ENCODE results near the gene ST3GAL4. TPM values are rescaled to one million over a fixed set of nuclear protein-coding genes. Genes with fewer than 3 reads are reported as not detected.
A peak's percentile ranks its signal among the peaks of the same experiment; 100 is the strongest.

Gene ST3GAL4
- total RNA-seq, 1 donor from 2014 or later, result 39.2 TPM

- ATAC-seq (no peak), DNase-seq (no peak)
- Histone ChIP-seq H3K36me3 (peaks cover 7% of the 10 kb centered on the region), H3K27me3 (no peaks in the 10 kb centered on the region), H3K27ac (peak overlapping the region; percentile 47), H3K9me3 (no peaks in the 10 kb centered on the region), H3K4me3 (no peak overlapping the region), H3K4me1 (peaks cover 8% of the 10 kb centered on the region)
- TF ChIP-seq CTCF (IDR thresholded peaks at IDR 0.05), result no peak
- intact Hi-C loops (cut with DNase I), result loop anchor here (5.0 kb wide), 2 partner anchors 126 to 171 kb away; no protein-coding TSS in a partner anchor
Measured at GRCh38 chr11:126310992-126311310, 44.5 kb upstream of the ST3GAL4 start.

- H3K9me3 ChIP-seq, result no peaks in the 10 kb centered on the region
- no peak for DNase-seq
- H3K36me3 ChIP-seq, result peaks cover 7% of the 10 kb centered on the region
- TF ChIP-seq CTCF (IDR thresholded peaks at IDR 0.05), result no peak
- H3K4me1 ChIP-seq, result peaks cover 8% of the 10 kb centered on the region
- H3K27ac ChIP-seq, result no peak overlapping the region
- H3K4me3 ChIP-seq, result no peak overlapping the region
- ATAC-seq, result peak; percentile 70
- H3K27me3 ChIP-seq, result no peaks in the 10 kb centered on the region
- intact Hi-C loops (cut with DNase I), result loop anchor here (5.0 kb wide), 2 partner anchors 126 to 171 kb away; no protein-coding TSS in a partner anchor
Measured at GRCh38 chr11:126311401-126312291, 43.8 kb upstream of the ST3GAL4 start.

- H3K4me3 ChIP-seq, result no peak overlapping the region
- H3K36me3 ChIP-seq, result peaks cover 7% of the 10 kb centered on the region
- no peak overlapping the region for H3K27ac ChIP-seq
- H3K27me3 ChIP-seq, result no peaks in the 10 kb centered on the region
- TF ChIP-seq CTCF (IDR thresholded peaks at IDR 0.05), result no peak
- intact Hi-C loops (cut with DNase I), result loop anchor here (5.0 kb wide), 2 partner anchors 124 to 169 kb away; no protein-coding TSS in a partner anchor
- no peaks in the 10 kb centered on the region for H3K9me3 ChIP-seq
- ATAC-seq, result no peak
- peaks cover 16% of the 10 kb centered on the region for H3K4me1 ChIP-seq
- DNase-seq, result no peak
Measured at GRCh38 chr11:126312961-126313360, 42.5 kb upstream of the ST3GAL4 start.

- no peaks in the 10 kb centered on the region for H3K27me3 ChIP-seq
- intact Hi-C loops (cut with DNase I), result loop anchor here (5.0 kb wide), 2 partner anchors 123 to 168 kb away; no protein-coding TSS in a partner anchor
- H3K4me3 ChIP-seq, result no peak overlapping the region
- no peak overlapping the region for H3K27ac ChIP-seq
- ATAC-seq, result no peak
- no peak for DNase-seq
- no peaks in the 10 kb centered on the region for H3K36me3 ChIP-seq
- no peak for TF ChIP-seq CTCF (IDR thresholded peaks at IDR 0.05)
- no peaks in the 10 kb centered on the region for H3K9me3 ChIP-seq
- peaks cover 24% of the 10 kb centered on the region for H3K4me1 ChIP-seq
Measured at GRCh38 chr11:126313826-126314225, 41.7 kb upstream of the ST3GAL4 start.

- H3K36me3 ChIP-seq, result no peaks in the 10 kb centered on the region
- peak overlapping the region; percentile 80 for H3K27ac ChIP-seq
- TF ChIP-seq CTCF (IDR thresholded peaks at IDR 0.05), result no peak
- H3K9me3 ChIP-seq, result no peaks in the 10 kb centered on the region
- ATAC-seq, result no peak
- peaks cover 27% of the 10 kb centered on the region for H3K4me1 ChIP-seq
- intact Hi-C loops (cut with DNase I), result no loop called here
- H3K27me3 ChIP-seq, result no peaks in the 10 kb centered on the region
- no peak overlapping the region for H3K4me3 ChIP-seq
- no peak for DNase-seq
Measured at GRCh38 chr11:126317432-126317755, 38.1 kb upstream of the ST3GAL4 start.

Data from upper lobe of right lung (tissue), 1 donor.